Measurements from ENCODE around the gene ABCA13. TPM values are rescaled to one million over a fixed set of nuclear protein-coding genes. Genes with fewer than 3 reads are reported as not detected.

ABCA13 gene
- total RNA-seq, 1 donor from 2014 or later: 2.2 TPM

GRCh38 chr7:48252995-48253394, 81.7 kb downstream of the ABCA13 start:
- ATAC-seq: no peak
- no peaks in the 10 kb centered on the region for H3K27me3 ChIP-seq (ENCODE audit: low read depth)
- no peak overlapping the region for H3K4me3 ChIP-seq
- no peaks in the 10 kb centered on the region for H3K4me1 ChIP-seq
- TF ChIP-seq, protein P1, sequence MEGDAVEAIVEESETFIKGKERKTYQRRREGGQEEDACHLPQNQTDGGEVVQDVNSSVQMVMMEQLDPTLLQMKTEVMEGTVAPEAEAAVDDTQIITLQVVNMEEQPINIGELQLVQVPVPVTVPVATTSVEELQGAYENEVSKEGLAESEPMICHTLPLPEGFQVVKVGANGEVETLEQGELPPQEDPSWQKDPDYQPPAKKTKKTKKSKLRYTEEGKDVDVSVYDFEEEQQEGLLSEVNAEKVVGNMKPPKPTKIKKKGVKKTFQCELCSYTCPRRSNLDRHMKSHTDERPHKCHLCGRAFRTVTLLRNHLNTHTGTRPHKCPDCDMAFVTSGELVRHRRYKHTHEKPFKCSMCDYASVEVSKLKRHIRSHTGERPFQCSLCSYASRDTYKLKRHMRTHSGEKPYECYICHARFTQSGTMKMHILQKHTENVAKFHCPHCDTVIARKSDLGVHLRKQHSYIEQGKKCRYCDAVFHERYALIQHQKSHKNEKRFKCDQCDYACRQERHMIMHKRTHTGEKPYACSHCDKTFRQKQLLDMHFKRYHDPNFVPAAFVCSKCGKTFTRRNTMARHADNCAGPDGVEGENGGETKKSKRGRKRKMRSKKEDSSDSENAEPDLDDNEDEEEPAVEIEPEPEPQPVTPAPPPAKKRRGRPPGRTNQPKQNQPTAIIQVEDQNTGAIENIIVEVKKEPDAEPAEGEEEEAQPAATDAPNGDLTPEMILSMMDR (IDR thresholded peaks at IDR 0.05): no peak
- H3K27ac ChIP-seq: no peak overlapping the region
- no peaks in the 10 kb centered on the region for H3K9me3 ChIP-seq
- no peaks in the 10 kb centered on the region for H3K36me3 ChIP-seq
- no peak for DNase-seq
- intact Hi-C loops (cut with DNase I): no loop called here

DNA sequence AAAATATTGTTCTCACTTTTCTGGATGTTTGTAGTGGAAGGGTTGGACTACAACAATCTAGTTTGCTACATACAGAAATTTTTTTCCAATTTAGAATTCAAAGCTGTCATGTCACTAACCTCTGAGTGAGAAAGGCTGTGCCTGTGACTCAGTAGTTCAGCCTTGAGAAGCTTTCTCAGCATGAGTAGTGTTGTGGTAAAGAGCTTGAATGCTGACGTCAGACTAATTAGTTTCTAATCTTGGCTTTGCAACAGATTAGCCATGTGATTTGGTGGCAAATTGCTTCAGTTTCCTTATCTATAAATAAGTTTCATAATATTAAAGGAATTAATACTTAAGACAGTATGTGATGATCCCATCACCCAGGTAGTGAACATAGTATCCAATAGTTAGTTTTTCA, 83.8 kb downstream of the ABCA13 start:
- DNase-seq (no peak), ATAC-seq (no peak)
- intact Hi-C loops (cut with DNase I): no loop called here
- Histone ChIP-seq H3K27me3 (ENCODE audit: low read depth) (no peaks in the 10 kb centered on the region), H3K9me3 (no peaks in the 10 kb centered on the region), H3K27ac (no peak overlapping the region), H3K36me3 (no peaks in the 10 kb centered on the region), H3K4me1 (no peaks in the 10 kb centered on the region), H3K4me3 (no peak overlapping the region)
- TF ChIP-seq, protein P1 (IDR thresholded peaks at IDR 0.05): no peak

- no peak for ATAC-seq
- H3K9me3 ChIP-seq: no peaks in the 10 kb centered on the region
- H3K36me3 ChIP-seq: no peaks in the 10 kb centered on the region
- no peaks in the 10 kb centered on the region for H3K4me1 ChIP-seq
- H3K27ac ChIP-seq: no peak overlapping the region
- intact Hi-C loops (cut with DNase I): no loop called here
- no peak for DNase-seq
- no peaks in the 10 kb centered on the region for H3K27me3 ChIP-seq (ENCODE audit: low read depth)
- TF ChIP-seq, protein P1 (IDR thresholded peaks at IDR 0.05): no peak
- no peak overlapping the region for H3K4me3 ChIP-seq
These were observed 88.4 kb downstream of the ABCA13 start for GRCh38 chr7:48259463-48260280.

DNA sequence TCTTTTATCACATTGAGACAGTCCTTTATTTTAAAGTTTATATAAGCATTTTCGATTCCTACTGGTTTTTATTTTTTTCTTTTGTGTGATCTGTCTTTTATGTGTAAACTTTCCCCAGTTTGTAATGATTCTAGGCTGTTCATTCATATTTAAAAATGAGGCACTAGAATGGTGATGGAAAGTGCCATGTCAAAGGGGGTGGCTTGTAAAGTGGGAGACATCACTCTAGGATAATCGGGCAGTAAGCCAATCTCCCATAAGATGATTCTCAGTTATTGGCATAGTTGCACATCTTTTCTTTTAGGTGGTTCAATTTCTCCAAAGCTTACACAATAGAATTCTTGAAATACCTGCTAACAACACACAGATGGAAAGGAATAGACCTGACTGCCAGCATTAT, 90.4 kb downstream of the ABCA13 start:
- Histone ChIP-seq H3K9me3 (no peaks in the 10 kb centered on the region), H3K4me3 (no peak overlapping the region), H3K36me3 (no peaks in the 10 kb centered on the region), H3K27me3 (ENCODE audit: low read depth) (no peaks in the 10 kb centered on the region), H3K27ac (no peak overlapping the region), H3K4me1 (no peaks in the 10 kb centered on the region)
- intact Hi-C loops (cut with DNase I): no loop called here
- DNase-seq (no peak), ATAC-seq (no peak)
- TF ChIP-seq, protein P1 (IDR thresholded peaks at IDR 0.05): no peak

GRCh38 chr7:48262606-48263310, 91.5 kb downstream of the ABCA13 start:
- no peak for ATAC-seq
- intact Hi-C loops (cut with DNase I): no loop called here
- H3K36me3 ChIP-seq: no peaks in the 10 kb centered on the region

More at GRCh38 chr7:48262606-48263310, 91.5 kb downstream of the ABCA13 start:
- Histone ChIP-seq H3K9me3 (no peaks in the 10 kb centered on the region), H3K4me1 (no peaks in the 10 kb centered on the region), H3K27ac (no peak overlapping the region), H3K27me3 (ENCODE audit: low read depth) (no peaks in the 10 kb centered on the region), H3K4me3 (no peak overlapping the region)
- TF ChIP-seq, protein P1 (IDR thresholded peaks at IDR 0.05): no peak
- DNase-seq: no peak
